ENCODE results near the gene TAF11L11.
"Not testable (repeated sequence)": the region's sequence is repeated elsewhere in the genome, so short reads cannot be mapped to it uniquely, and the experiment has no call there.

TAF11L11 gene

DNA sequence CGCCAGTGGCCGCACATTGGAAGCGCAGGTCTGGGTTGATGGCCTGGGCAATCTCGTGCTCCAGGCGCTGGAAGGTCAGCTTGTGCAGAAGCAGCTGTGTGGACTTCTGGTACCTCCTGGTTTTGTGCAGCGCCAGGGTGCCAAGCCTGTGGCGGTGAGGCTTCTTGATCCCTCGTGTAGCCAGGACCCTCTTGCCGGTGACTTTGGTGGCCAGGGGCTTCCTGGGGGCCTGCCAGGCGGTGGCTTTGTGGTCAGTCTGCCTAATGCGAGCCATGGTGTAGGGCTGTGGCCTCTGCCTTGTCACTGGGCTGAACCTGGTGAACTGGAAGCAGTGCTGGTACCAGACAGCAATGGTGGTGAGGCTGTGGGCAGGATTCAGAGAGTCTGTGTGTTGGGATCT is 21.7 kb downstream of the TAF11L11 start:
- DNase-seq (ENCODE audit: low read depth), result no peak
- no peak overlapping the region for H3K4me3 ChIP-seq (ENCODE audit: low read depth, low read length)
- TF ChIP-seq CTCF (IDR thresholded peaks at IDR 0.05; ENCODE audit: low read depth, low read length, missing control alignments), result no peak

DNA sequence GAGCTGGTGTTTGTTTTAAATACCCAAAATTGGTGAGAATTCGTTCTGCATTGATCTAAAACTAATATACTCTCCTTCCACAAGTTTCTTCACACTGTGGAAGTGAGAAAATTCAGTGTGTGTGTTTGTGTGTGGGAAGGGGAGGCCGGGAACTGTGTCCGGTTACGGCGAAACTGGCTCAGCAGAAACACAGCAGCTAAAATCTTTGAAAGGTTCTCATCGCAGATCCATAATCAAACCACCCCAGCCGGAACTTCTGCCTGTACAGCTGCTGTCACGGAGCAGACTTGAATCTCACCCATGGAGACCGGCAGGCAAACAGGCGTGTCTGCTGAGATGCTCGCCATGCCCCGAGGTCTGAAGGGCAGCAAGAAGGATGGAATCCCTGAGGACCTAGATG is 27.8 kb downstream of the TAF11L11 start, which contains the start of gene TAF11L13:
TAF11L13 (plus strand) TSS at position 301 of the 400 bp plus-strand sequence.
- H3K4me3 ChIP-seq (ENCODE audit: low read depth, low read length), result not testable (repeated sequence)

GRCh38 chr5:17634160-17634559 is 30.2 kb downstream of the TAF11L11 start, which contains the start of gene TAF11L14:
Gene TAF11L14 (plus strand): TSS chr5:17634460.
- no peak within 1 kb of the TSS for H3K4me3 ChIP-seq (ENCODE audit: low read depth, low read length)
- no peak for TF ChIP-seq CTCF (IDR thresholded peaks at IDR 0.05; ENCODE audit: low read depth, low read length, missing control alignments)
- DNase-seq (ENCODE audit: low read depth), result no peak

More for the DNA sequence above, 27.8 kb downstream of the TAF11L11 start, which contains the start of gene TAF11L13:
- DNase-seq (ENCODE audit: low read depth), result not testable (repeated sequence)

- not testable (repeated sequence) for DNase-seq (ENCODE audit: low read depth); H3K4me3 ChIP-seq (ENCODE audit: low read depth, low read length)
Observed at GRCh38 chr5:17649232-17649631, 45.2 kb downstream of the TAF11L11 start.

DNA sequence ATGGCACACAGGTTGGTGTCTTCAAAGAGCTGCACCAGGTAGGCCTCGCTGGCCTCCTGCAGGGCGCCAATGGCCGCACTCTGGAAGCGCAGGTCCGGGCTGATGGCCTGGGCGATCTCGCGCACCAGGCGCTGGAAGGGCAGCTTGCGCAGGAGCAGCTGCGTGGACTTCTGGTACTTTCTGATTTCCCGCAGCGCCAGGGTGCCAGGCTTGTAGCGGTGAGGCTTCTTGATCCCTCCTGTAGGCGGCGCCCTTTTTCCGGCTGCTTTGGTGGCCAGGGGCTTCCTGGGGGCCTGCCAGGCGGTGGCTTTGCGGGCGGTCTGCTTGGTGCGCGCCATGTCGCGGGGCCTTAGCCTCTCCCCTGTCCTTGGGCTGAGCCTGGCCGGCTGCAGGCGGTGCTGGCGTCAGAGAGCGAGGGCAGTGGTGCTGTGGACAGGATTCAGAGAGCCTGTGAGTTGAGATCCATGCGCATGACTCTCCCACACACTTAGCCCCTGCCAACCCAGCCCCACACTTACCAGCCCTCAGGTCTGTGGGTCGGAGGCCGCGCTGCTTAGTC is 51.3 kb downstream of the TAF11L11 start:
- not testable (repeated sequence) for H3K4me3 ChIP-seq (ENCODE audit: low read depth, low read length); DNase-seq (ENCODE audit: low read depth)

All from GM12864 (cell line).